ENCODE measurements around the gene ANTXR1. TPM values are rescaled to one million over a fixed set of nuclear protein-coding genes. Genes with fewer than 3 reads are reported as not detected.

The ANTXR1 gene
- polyA plus RNA-seq, 1 donor, result 29.6 TPM

DNA sequence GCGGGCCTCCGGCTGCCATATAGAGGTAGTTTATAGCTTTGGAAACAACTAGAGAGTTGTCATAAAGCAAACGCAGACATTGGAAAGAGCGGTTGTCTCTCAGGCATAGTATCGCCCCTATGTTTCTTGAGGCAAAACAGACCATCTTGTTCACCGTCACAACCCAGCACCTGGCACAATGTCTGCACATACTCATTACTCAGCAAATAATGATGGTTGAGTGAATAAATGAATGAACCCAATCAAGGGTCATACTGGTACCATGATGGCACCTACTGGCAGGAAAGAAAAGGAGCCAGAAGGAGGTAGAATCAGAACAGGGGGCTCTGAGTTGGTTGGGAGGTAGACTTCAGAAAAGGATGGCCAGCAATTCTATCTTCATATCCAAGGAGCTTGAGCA is 118.5 kb downstream of the ANTXR1 start:
- H3K36me3 ChIP-seq (ENCODE audit: control insufficient read depth, insufficient read depth, low read length), result no peaks in the 10 kb centered on the region
- H3K27ac ChIP-seq (ENCODE audit: low read length), result no peak overlapping the region
- no peaks in the 10 kb centered on the region for H3K27me3 ChIP-seq (ENCODE audit: control insufficient read depth, insufficient read depth, low read length)
- WGBS (ENCODE audit: insufficient coverage, low lambda C conversion rate), result 96% methylated on average over 5 of the region's 6 CpGs
- H3K4me1 ChIP-seq (ENCODE audit: control insufficient read depth, insufficient read depth, low read length), result no peaks in the 10 kb centered on the region
- H3K9me3 ChIP-seq (ENCODE audit: control insufficient read depth, low read depth, low read length), result no peaks in the 10 kb centered on the region
- DNase-seq, result no peak
- no peak overlapping the region for H3K4me3 ChIP-seq (ENCODE audit: low read length)

DNA sequence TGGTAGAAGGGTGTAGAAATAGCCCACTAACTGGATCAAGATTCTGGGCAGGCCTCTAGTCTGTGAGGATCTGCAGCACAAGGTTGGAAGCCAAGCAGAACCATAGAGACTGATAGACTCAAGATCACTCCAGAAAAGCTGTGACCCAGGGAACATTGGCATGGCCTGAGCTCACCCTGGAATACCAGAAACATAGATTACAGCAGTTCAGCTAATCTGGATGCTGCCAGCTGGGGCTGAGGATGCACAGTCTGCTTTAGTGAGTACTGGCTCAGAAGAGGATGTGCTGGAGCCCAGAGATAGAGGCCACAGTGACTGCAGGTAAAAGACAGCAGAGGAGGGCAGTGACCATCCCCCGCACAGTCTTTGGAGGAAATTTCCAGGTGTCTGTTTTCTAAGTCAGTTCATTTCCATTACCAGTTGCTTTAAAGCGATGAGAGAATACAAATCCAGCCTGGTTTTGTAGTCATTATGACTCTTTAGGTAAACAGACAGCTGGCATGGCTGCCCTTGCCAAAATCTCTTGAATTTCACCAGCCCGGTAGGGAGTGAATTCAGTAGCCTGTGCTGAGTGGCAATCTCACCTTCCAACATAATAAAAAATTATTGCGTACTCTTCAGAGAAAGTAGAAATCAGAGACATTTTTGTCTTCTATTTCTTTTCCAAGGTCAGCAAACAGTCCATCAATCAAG is 119.2 kb downstream of the ANTXR1 start:
- no peak for DNase-seq
- no peak overlapping the region for H3K4me3 ChIP-seq (ENCODE audit: low read length)
- H3K27ac ChIP-seq (ENCODE audit: low read length), result no peak overlapping the region
- H3K36me3 ChIP-seq (ENCODE audit: control insufficient read depth, insufficient read depth, low read length), result no peaks in the 10 kb centered on the region
- no peaks in the 10 kb centered on the region for H3K27me3 ChIP-seq (ENCODE audit: control insufficient read depth, insufficient read depth, low read length)
- H3K4me1 ChIP-seq (ENCODE audit: control insufficient read depth, insufficient read depth, low read length), result no peaks in the 10 kb centered on the region
- 100% methylated on average over 1 of the region's 4 CpGs for WGBS (ENCODE audit: insufficient coverage, low lambda C conversion rate)
- no peaks in the 10 kb centered on the region for H3K9me3 ChIP-seq (ENCODE audit: control insufficient read depth, low read depth, low read length)

DNA sequence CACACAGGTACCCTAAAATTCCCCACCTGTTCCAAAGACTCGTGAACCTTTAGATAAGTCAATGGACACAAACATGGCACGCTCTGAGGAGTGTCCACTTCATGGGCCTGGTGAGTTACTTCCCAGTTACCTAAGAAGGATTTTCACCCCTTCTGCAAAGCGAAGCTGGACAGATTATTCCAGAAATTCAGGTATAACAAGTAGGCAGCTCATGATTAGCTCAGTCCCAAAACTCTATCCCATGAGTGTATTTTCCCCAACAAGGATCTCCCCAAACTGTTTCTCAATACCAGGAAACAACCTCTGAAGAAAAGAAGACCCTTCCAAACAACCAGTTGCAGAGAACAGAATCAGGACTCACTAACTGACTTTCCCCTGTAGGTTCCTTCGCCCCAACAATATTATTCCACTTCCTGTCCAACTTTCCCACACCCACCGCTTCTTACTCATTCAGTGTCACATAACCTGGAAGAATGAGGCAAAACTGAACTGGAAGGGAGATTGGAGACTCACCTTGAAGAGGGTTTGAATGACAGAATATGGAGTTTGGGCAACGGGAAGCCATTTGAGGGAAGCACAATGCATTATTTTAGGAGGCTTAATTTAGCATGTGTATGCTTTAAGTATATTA is 120.1 kb downstream of the ANTXR1 start:
- H3K4me3 ChIP-seq (ENCODE audit: low read length), result no peak overlapping the region
- H3K4me1 ChIP-seq (ENCODE audit: control insufficient read depth, insufficient read depth, low read length), result no peaks in the 10 kb centered on the region
- no peaks in the 10 kb centered on the region for H3K36me3 ChIP-seq (ENCODE audit: control insufficient read depth, insufficient read depth, low read length)
- no peak for DNase-seq
- no peaks in the 10 kb centered on the region for H3K9me3 ChIP-seq (ENCODE audit: control insufficient read depth, low read depth, low read length)
- no peaks in the 10 kb centered on the region for H3K27me3 ChIP-seq (ENCODE audit: control insufficient read depth, insufficient read depth, low read length)
- 100% methylated on average over 1 of the region's 6 CpGs for WGBS (ENCODE audit: insufficient coverage, low lambda C conversion rate)
- H3K27ac ChIP-seq (ENCODE audit: low read length), result no peak overlapping the region

DNA sequence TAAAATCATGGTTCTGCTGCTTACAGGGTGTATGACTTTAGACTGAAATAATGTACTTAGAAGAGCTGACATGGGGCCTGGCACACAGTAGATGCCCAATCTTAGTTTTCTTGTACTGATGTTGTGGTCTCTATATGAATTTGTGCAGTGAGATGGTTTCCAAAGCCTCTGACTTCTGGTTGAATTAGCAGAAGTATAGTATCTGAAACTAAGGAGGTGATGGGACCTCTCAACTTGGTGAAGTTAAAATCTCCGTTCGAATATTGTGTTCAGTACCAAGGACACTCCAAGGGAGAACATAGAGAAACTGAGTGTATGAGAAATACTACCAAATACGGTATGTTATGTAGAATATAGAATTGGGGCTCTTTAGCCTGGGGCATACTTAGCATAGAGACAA is 120.9 kb downstream of the ANTXR1 start:
- H3K9me3 ChIP-seq (ENCODE audit: control insufficient read depth, low read depth, low read length), result no peaks in the 10 kb centered on the region
- H3K4me3 ChIP-seq (ENCODE audit: low read length), result no peak overlapping the region
- no peaks in the 10 kb centered on the region for H3K27me3 ChIP-seq (ENCODE audit: control insufficient read depth, insufficient read depth, low read length)
- no peaks in the 10 kb centered on the region for H3K4me1 ChIP-seq (ENCODE audit: control insufficient read depth, insufficient read depth, low read length)
- H3K27ac ChIP-seq (ENCODE audit: low read length), result no peak overlapping the region
- no peaks in the 10 kb centered on the region for H3K36me3 ChIP-seq (ENCODE audit: control insufficient read depth, insufficient read depth, low read length)
- WGBS (ENCODE audit: insufficient coverage, low lambda C conversion rate), result no CpG with 5 or more reads among the region's 3 CpGs
- no peak for DNase-seq

DNA sequence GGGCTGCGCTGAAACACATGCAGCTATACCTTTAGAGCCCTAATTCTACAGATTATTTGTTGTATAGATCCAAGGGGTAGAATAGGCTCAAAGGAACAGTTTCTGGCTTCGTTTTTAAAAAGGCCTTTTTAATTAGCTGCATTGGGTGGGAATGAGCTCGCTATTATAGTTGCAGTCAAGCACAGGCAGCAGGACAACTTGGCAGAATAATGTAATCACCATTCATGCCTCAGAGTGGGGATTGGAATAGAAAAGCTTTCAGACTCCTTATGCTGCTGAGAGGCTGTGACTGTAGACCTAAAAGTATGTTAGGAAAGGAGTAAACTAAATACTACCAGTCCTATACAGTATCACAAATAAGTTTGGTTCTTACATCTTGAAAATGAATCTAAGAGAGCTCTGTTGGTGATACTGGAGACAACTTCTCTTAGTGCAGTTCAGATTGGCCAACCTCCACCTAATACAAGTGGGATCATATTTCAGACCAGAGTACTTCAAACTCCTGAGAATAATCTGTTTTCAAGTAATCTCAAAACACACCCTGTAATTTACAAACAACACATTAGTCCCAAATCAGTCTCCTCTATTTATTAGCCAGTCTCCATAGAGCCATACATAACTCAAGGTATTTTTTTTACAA is 121.4 kb downstream of the ANTXR1 start:
- Histone ChIP-seq H3K9me3 (ENCODE audit: control insufficient read depth, low read depth, low read length) (no peaks in the 10 kb centered on the region), H3K27ac (ENCODE audit: low read length) (no peak overlapping the region), H3K36me3 (ENCODE audit: control insufficient read depth, insufficient read depth, low read length) (no peaks in the 10 kb centered on the region), H3K4me3 (ENCODE audit: low read length) (no peak overlapping the region), H3K27me3 (ENCODE audit: control insufficient read depth, insufficient read depth, low read length) (no peaks in the 10 kb centered on the region), H3K4me1 (ENCODE audit: control insufficient read depth, insufficient read depth, low read length) (no peaks in the 10 kb centered on the region)
- no CpG with 5 or more reads among the region's 3 CpGs for WGBS (ENCODE audit: insufficient coverage, low lambda C conversion rate)
- DNase-seq, result no peak

DNA sequence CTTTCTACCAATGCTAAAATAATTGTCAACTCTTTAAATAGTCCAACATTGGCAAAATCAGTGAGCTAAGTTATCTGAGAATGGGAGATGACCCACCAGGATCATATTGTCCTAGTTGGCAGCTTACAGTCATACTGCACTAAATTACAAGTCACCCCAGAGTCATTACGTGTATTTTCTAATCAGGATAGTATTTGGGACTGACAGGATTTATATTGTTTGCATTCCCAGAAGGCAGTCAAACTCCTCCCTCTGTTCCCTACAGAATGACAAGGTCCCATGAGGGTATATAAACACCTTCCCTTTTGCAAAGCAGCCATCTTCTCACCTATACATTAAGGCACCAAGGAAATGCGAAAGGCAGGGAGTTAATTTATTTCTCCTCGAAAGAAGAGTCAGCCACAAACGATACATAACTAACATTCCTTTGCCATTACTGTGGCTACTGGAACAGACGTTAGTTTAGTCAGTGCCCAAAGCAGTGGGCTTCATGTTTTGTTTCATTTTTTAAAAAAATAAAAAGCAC is 125.3 kb downstream of the ANTXR1 start:
- WGBS (ENCODE audit: insufficient coverage, low lambda C conversion rate), result 40% methylated on average over 1 of the region's 5 CpGs
- Histone ChIP-seq H3K4me1 (ENCODE audit: control insufficient read depth, insufficient read depth, low read length) (no peaks in the 10 kb centered on the region), H3K27ac (ENCODE audit: low read length) (no peak overlapping the region), H3K4me3 (ENCODE audit: low read length) (no peak overlapping the region), H3K36me3 (ENCODE audit: control insufficient read depth, insufficient read depth, low read length) (no peaks in the 10 kb centered on the region), H3K27me3 (ENCODE audit: control insufficient read depth, insufficient read depth, low read length) (no peaks in the 10 kb centered on the region), H3K9me3 (ENCODE audit: control insufficient read depth, low read depth, low read length) (no peaks in the 10 kb centered on the region)
- no peak for DNase-seq

DNA sequence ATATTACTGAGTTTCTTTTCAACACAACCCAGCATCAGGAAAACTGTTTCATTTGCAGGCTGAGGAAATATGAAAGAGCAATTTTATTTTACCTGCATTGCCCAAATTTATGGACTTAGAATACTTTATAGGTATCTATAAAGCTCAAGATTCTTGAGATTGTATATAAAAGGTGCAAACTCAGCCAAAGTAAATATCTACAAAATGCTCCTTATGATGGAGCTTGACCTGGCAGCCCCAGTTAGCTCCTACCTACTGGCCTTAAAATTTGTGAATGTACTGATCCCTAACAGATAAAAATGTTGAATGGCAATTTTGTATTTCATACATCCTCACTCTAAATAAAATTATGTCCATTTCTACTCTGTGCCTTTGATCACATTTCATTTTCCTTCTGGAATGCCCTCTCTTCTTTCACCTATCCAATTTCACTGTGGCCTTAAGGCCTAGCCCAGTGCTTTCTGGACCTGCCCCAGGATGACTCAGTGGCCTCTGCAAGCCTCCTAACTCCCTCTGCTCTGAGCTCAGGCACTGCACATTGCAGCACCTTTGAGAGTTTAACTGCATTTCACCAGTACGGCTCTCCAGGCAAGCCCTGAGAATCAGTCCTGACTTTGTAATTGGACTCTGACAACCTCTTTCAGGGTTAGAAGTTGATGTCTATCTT is 125.9 kb downstream of the ANTXR1 start:
- no peaks in the 10 kb centered on the region for H3K27me3 ChIP-seq (ENCODE audit: control insufficient read depth, insufficient read depth, low read length)
- H3K36me3 ChIP-seq (ENCODE audit: control insufficient read depth, insufficient read depth, low read length), result no peaks in the 10 kb centered on the region
- DNase-seq, result no peak
- no peaks in the 10 kb centered on the region for H3K9me3 ChIP-seq (ENCODE audit: control insufficient read depth, low read depth, low read length)
- H3K4me3 ChIP-seq (ENCODE audit: low read length), result no peak overlapping the region
- no peak overlapping the region for H3K27ac ChIP-seq (ENCODE audit: low read length)
- no CpG with 5 or more reads among the region's 1 CpG for WGBS (ENCODE audit: insufficient coverage, low lambda C conversion rate)
- H3K4me1 ChIP-seq (ENCODE audit: control insufficient read depth, insufficient read depth, low read length), result no peaks in the 10 kb centered on the region

DNA sequence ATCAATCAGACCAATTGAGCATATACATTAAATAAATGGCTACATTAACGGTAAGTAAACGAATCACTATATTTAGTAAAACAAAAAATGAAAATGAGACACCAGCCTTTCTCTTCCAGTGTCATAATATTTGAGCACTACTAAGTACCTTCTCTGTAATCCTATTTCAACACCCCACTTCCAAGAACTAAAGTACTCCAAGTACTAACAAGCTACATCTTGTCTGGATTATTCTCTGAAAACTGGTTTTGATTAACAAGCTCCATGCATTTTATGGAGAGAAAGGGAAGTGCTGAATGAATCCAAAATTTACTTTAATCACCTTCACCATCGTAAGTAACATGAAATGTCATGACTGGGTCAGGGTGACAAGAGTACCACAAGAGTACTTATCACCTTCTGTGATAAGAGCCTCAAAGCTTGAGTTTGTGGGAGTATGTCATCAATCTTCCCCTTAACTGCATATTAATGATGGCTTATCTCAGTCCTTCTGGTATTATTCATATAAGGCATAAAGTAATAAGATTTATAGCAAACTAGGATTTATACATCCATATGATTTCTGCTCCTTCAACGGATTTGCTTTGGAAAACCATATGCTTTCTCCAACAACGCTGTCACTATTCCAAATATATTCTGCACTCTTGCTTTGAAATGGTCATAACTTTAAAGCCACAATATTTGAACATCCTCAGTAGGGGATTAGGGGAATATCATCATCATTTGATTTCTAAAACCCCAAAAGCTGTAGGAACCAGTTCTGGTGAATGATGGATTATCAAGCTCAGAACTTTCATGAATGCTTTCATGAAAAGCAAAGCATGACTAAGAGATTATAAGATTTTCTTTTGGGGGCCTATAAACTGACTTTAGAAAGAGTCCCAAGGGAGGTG is 127.0 kb downstream of the ANTXR1 start:
- WGBS (ENCODE audit: insufficient coverage, low lambda C conversion rate), result 100% methylated on average over 1 of the region's 5 CpGs
- H3K27me3 ChIP-seq (ENCODE audit: control insufficient read depth, insufficient read depth, low read length), result no peaks in the 10 kb centered on the region
- no peak for DNase-seq

DNA sequence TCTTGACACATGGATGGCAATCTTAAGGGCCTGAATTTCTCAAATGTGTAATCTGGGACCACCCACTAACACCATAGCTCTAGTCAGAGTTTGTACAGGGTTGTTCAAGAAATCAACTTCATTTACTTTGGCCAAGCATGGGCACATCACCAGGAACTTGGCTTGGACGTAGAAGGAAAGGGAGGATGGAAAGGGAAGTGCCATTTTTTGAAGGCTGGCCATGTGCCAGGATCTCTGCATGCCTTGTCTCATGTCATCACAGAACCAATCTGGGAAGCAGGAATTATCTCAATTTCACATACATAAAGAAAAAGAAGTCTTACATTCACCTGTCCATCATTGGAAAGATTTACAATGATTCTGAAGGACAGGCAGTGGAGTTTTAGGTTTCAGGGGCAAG is 128.1 kb downstream of the ANTXR1 start:
- no CpG with 5 or more reads among the region's 1 CpG for WGBS (ENCODE audit: insufficient coverage, low lambda C conversion rate)
- no peak for DNase-seq

More for the DNA sequence above, 127.0 kb downstream of the ANTXR1 start:
- no peak overlapping the region for H3K27ac ChIP-seq (ENCODE audit: low read length)
- no peak overlapping the region for H3K4me3 ChIP-seq (ENCODE audit: low read length)
- no peaks in the 10 kb centered on the region for H3K9me3 ChIP-seq (ENCODE audit: control insufficient read depth, low read depth, low read length)
- H3K36me3 ChIP-seq (ENCODE audit: control insufficient read depth, insufficient read depth, low read length), result no peaks in the 10 kb centered on the region
- no peaks in the 10 kb centered on the region for H3K4me1 ChIP-seq (ENCODE audit: control insufficient read depth, insufficient read depth, low read length)

More for the DNA sequence above, 128.1 kb downstream of the ANTXR1 start:
- H3K4me3 ChIP-seq (ENCODE audit: low read length), result no peak overlapping the region
- no peaks in the 10 kb centered on the region for H3K27me3 ChIP-seq (ENCODE audit: control insufficient read depth, insufficient read depth, low read length)
- H3K4me1 ChIP-seq (ENCODE audit: control insufficient read depth, insufficient read depth, low read length), result no peaks in the 10 kb centered on the region
- no peak overlapping the region for H3K27ac ChIP-seq (ENCODE audit: low read length)
- H3K9me3 ChIP-seq (ENCODE audit: control insufficient read depth, low read depth, low read length), result no peaks in the 10 kb centered on the region
- H3K36me3 ChIP-seq (ENCODE audit: control insufficient read depth, insufficient read depth, low read length), result no peaks in the 10 kb centered on the region
